Prostate gland (tissue), 2 donors: ENCODE data around the gene ANKS1B. TPM values are rescaled to one million over a fixed set of nuclear protein-coding genes. Genes with fewer than 3 reads are reported as not detected.

Source experiments
- DNase-seq: peaks from one replicate; pipeline ENCODE4 v3.0.0-alpha.2; 2019; ENCODE audit warnings: low spot score
- H3K27ac ChIP-seq, 2 donors: fragments of 200-600 bp; sonication (generic); 2 replicates each; pipeline ENCODE4 v1.5.1; 2017 to 2019
- H3K27me3 ChIP-seq: fragments of 200-600 bp; sonication (generic); replicated peaks from 2 replicates; pipeline ENCODE4 v1.5.1; 2019; ENCODE audit not compliant: insufficient read depth
- H3K36me3 ChIP-seq, 2 donors: fragments of 200-600 bp; sonication (generic); 1 replicate in 1 of 2; 2 replicates in 1 of 2; pipeline versions ENCODE4 v1.5.1 to v1.8.1; 2017 to 2019
- H3K4me1 ChIP-seq: fragments of 200-600 bp; sonication (generic); replicated peaks from 2 replicates; pipeline ENCODE4 v1.5.1; 2019
- H3K4me3 ChIP-seq, 2 donors: fragments of 200-600 bp; sonication (generic); 2 replicates each; pipeline ENCODE4 v1.5.1; 2017 to 2019
- H3K9me3 ChIP-seq: fragments of 200-600 bp; sonication (generic); 2 replicates; pipeline ENCODE4 v1.5.1; 2017
- POLR2A ChIP-seq: fragments of 450-650 bp; IDR thresholded peaks from one replicate; pipeline ENCODE4 v1.6.1; 2016; ENCODE audit warnings: antibody characterized with exemption, mild to moderate bottlenecking
- POLR2AphosphoS5 ChIP-seq: sonication (generic); formaldehyde crosslinking; IDR thresholded peaks from one replicate; pipeline ENCODE4 v1.6.1; 2017; ENCODE audit warnings: antibody characterized with exemption
- WGBS: methylation state at CpG from one replicate; pipeline ENCODE4 v1.1.5; 2018; 5-methylcytosine and 5-hydroxymethylcytosine counted together
- intact Hi-C: fragments of 100-400 bp; cut with DNase I; formaldehyde crosslinking; loops from one replicate; pipeline ENCODE4 v1.14.2; 2022
- total RNA-seq, 2 donors: library from RNA; depleted of rRNA; stranded (reverse); fragments of >200 nt; gene quantifications; one replicate each; pipeline ENCODE4 v1.1.0, GENCODE V29; 2016
- TF ChIP-seq, protein P1 (sequence below), 4 experiments: fragments of 200-600 bp in 2 of 4; fragments of 450-650 bp in 2 of 4; sonication (generic) in 2 of 4; IDR thresholded peaks; 1 replicate in 3 of 4; 2 replicates in 1 of 4; pipeline ENCODE4 v1.5.1; 2016 to 2019; ENCODE audit warnings: antibody characterized with exemption in 4 of 4, mild to moderate bottlenecking in 2 of 4, moderate library complexity in 2 of 4

The ANKS1B gene
- total RNA-seq, 2 donors from 2014 or later, result 13.0 to 17.4 TPM

DNA sequence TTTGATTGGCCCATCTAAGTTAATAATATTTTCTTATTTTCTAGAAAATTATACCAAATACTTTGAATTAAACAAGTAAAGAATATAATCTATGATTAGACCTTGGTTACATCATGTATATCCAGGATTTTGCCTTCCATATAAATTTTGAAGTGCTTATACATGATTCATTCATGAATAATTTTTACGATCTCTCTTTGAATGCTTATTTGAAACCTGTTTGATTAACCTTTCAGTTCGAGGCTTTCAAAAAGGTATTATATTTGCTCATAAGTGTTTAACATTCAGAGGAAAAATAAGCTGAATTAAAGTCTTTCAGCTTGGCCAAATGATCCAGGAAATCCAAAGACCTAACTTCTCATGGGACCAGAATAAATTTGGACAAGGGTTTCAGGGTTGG lies 832.4 kb downstream of the ANKS1B start:
- WGBS, result 50% methylated on average over 2 of the region's 2 CpGs
- Histone ChIP-seq H3K27me3 (no peaks in the 10 kb centered on the region), H3K27ac (no peak overlapping the region), H3K9me3 (no peaks in the 10 kb centered on the region), H3K36me3 (no peaks in the 10 kb centered on the region), H3K4me1 (no peaks in the 10 kb centered on the region), H3K4me3 (no peak overlapping the region)
- intact Hi-C loops, result no loop called here
- DNase-seq, result no peak
- no peak for TF ChIP-seq POLR2A
- no peak for TF ChIP-seq POLR2AphosphoS5

DNA sequence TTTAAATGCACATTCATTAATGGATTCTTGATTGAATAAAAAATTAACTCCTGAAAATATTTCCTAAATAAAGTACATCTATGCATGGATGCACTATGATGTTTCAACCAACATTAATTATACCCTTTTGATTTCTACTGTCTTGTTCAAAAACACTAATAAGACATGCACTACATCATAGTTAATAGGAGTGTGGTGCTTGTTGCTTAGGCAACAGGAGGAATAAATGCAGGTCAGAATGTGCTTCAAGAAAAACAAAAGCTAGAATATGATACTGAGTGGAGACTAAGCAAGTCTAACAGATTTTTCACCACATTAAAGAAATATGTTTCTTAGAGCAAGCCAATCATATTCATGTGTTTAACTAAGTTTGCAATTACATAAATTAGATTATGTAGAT lies 833.0 kb downstream of the ANKS1B start:
- H3K36me3 ChIP-seq, result no peaks in the 10 kb centered on the region
- TF ChIP-seq, protein P1, sequence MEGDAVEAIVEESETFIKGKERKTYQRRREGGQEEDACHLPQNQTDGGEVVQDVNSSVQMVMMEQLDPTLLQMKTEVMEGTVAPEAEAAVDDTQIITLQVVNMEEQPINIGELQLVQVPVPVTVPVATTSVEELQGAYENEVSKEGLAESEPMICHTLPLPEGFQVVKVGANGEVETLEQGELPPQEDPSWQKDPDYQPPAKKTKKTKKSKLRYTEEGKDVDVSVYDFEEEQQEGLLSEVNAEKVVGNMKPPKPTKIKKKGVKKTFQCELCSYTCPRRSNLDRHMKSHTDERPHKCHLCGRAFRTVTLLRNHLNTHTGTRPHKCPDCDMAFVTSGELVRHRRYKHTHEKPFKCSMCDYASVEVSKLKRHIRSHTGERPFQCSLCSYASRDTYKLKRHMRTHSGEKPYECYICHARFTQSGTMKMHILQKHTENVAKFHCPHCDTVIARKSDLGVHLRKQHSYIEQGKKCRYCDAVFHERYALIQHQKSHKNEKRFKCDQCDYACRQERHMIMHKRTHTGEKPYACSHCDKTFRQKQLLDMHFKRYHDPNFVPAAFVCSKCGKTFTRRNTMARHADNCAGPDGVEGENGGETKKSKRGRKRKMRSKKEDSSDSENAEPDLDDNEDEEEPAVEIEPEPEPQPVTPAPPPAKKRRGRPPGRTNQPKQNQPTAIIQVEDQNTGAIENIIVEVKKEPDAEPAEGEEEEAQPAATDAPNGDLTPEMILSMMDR (IDR thresholded peaks at IDR 0.05), result no peak
- TF ChIP-seq POLR2AphosphoS5 (no peak), POLR2A (no peak)
- H3K4me3 ChIP-seq, result no peak overlapping the region
- intact Hi-C loops, result no loop called here
- H3K27ac ChIP-seq, result no peak overlapping the region
- no peak for DNase-seq
- no peaks in the 10 kb centered on the region for H3K27me3 ChIP-seq
- H3K4me1 ChIP-seq, result no peaks in the 10 kb centered on the region
- H3K9me3 ChIP-seq, result no peaks in the 10 kb centered on the region

DNA sequence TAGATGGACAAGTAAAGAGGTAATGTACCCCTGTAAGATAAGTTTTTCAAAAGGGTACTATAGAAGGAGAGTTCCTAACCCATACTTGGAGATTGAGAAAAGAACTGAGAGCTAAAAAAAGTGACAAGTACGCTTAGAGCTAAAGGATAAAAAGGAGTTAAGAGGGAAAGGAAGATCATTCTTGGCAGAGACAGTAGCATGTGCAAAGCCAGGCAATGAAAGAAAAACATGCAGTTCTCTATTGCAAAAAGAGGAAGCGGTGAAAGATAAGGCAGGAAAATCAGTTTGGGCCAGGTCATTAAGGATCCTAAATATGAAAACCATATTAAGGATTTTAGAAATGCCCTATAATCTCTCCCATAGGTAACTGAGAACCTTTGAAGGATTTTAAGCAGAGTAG lies 837.6 kb downstream of the ANKS1B start:
- no peak for DNase-seq
- Histone ChIP-seq H3K36me3 (no peaks in the 10 kb centered on the region), H3K4me3 (no peak overlapping the region), H3K4me1 (no peaks in the 10 kb centered on the region), H3K9me3 (no peaks in the 10 kb centered on the region), H3K27ac (no peak overlapping the region), H3K27me3 (no peaks in the 10 kb centered on the region)
- TF ChIP-seq, protein P1 (IDR thresholded peaks at IDR 0.05), result no peak
- TF ChIP-seq POLR2A (no peak), POLR2AphosphoS5 (no peak)
- intact Hi-C loops, result no loop called here
- WGBS, result 56% methylated on average over 2 of the region's 2 CpGs

DNA sequence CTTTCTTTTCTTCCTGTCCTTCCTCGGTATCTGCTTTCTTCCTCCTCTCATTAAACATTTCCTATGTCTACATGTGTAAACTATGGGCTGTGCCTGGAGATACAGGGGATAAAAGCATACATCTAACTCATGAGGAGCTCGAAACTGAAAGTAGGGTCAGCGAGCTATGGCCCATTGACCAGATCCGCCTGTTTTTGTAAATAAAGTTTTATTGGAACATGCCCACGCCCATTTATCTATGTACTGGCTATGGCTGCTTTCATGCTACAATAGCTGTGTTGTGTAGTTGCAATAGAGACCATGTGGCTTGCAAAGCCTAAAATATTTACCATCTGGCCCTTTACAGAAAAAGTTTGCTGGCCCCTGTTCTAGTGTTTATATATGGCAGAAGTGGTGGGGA lies 838.0 kb downstream of the ANKS1B start:
- intact Hi-C loops, result no loop called here
- Histone ChIP-seq H3K27me3 (no peaks in the 10 kb centered on the region), H3K27ac (no peak overlapping the region), H3K36me3 (no peaks in the 10 kb centered on the region), H3K4me3 (no peak overlapping the region), H3K4me1 (no peaks in the 10 kb centered on the region), H3K9me3 (no peaks in the 10 kb centered on the region)
- no peak for DNase-seq
- no peak for TF ChIP-seq POLR2AphosphoS5
- TF ChIP-seq POLR2A, result no peak
- 81% methylated on average over 5 of the region's 5 CpGs for WGBS

DNA sequence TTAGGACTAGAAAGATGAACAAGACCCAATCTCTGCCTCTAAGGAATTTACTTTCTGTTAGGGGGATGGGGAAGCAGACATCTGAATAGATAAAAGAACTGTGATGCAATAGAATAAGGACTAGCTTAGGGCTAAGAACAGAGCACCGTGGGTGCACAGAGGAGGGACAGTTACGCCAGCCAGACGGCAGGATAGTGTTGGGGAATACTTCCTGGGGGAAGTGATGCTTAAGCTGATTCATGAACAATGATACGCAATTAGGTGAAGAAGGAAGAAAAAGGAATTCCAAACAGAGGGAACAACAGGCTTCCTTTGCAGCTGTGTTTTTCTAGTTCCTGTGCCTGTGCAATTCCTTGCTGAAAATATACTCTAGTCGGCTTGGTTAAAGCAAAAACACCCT lies 838.6 kb downstream of the ANKS1B start:
- TF ChIP-seq POLR2A, result no peak
- no peak for TF ChIP-seq POLR2AphosphoS5
- TF ChIP-seq, protein P1 (IDR thresholded peaks at IDR 0.05), result no peak
- no peaks in the 10 kb centered on the region for H3K36me3 ChIP-seq
- intact Hi-C loops, result no loop called here
- no peaks in the 10 kb centered on the region for H3K27me3 ChIP-seq
- 57% methylated on average over 5 of the region's 5 CpGs for WGBS
- no peaks in the 10 kb centered on the region for H3K4me1 ChIP-seq
- no peaks in the 10 kb centered on the region for H3K9me3 ChIP-seq
- H3K27ac ChIP-seq, result no peak overlapping the region
- no peak for DNase-seq
- H3K4me3 ChIP-seq, result no peak overlapping the region

DNA sequence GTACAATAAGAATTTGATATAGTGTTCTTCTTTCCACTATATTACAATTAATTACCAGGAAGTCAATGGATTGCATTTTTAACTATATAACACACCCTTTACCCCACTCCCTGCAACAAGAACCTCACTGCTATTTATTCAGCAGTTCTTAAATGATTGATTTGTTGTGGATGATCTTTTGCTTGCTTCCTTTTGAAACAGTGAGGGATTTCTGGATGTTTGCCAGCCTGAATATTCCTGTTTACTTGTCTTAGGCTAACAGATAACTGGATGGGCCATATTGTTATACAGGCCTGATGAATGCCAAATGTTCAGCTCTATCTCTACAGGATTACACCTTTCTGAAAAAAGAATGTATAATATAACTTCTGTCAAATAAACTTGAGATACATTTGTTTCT lies 842.1 kb downstream of the ANKS1B start:
- no peak for DNase-seq
- Histone ChIP-seq H3K4me1 (no peaks in the 10 kb centered on the region), H3K4me3 (no peak overlapping the region), H3K36me3 (no peaks in the 10 kb centered on the region), H3K27ac (no peak overlapping the region), H3K27me3 (no peaks in the 10 kb centered on the region), H3K9me3 (no peaks in the 10 kb centered on the region)
- TF ChIP-seq POLR2A, result no peak
- TF ChIP-seq POLR2AphosphoS5, result no peak
- TF ChIP-seq, protein P1 (IDR thresholded peaks at IDR 0.05), result no peak
- intact Hi-C loops, result no loop called here
